Astrocyte (in vitro differentiated cells and primary cell): ENCODE results near the gene TOR1B. TPM values are rescaled to one million over a fixed set of nuclear protein-coding genes. Genes with fewer than 3 reads are reported as not detected.

ENCODE experiments used
- DNase-seq: peaks from one replicate; pipeline ENCODE4 v3.0.0-alpha.2; 2010; ENCODE audit warnings: low read depth
- FAIRE-seq: peaks from 2 replicates; lab custom pipeline; 2011; peaks lifted over from hg19 to GRCh38; lab: Jason Lieb, UNC
- H2AFZ ChIP-seq: 2 replicates; pipeline ENCODE4 v1.6.0; 2012; ENCODE audit warnings: low read depth, low read length, inconsistent platforms
- H3K27ac ChIP-seq: 2 replicates; pipeline ENCODE4 v1.5.1; 2011; ENCODE audit warnings: low read depth, low read length, inconsistent platforms
- H3K27me3 ChIP-seq: 2 replicates; pipeline ENCODE4 v1.6.0; 2011; ENCODE audit warnings: low read length, inconsistent platforms; ENCODE audit not compliant: insufficient read depth
- H3K36me3 ChIP-seq: 2 replicates; pipeline ENCODE4 v1.5.1; 2011; ENCODE audit warnings: low read length, inconsistent platforms; ENCODE audit not compliant: insufficient read depth
- H3K4me1 ChIP-seq: 2 replicates; pipeline ENCODE4 v1.5.1; 2011; ENCODE audit warnings: low read length, inconsistent platforms; ENCODE audit not compliant: insufficient read depth
- H3K4me2 ChIP-seq: 2 replicates; pipeline ENCODE4 v1.6.0; 2012; ENCODE audit warnings: low read length, inconsistent platforms
- H3K4me3 ChIP-seq: 2 replicates; pipeline ENCODE4 v1.5.1; 2011; ENCODE audit warnings: low read depth, mild to moderate bottlenecking, low read length, inconsistent platforms; ENCODE audit not compliant: insufficient read depth
- H3K79me2 ChIP-seq: 2 replicates; pipeline ENCODE4 v1.6.0; 2012; ENCODE audit warnings: mild to moderate bottlenecking, low read length, inconsistent platforms; ENCODE audit not compliant: insufficient read depth
- H3K9ac ChIP-seq: 2 replicates; pipeline ENCODE4 v1.6.0; 2012; ENCODE audit warnings: mild to moderate bottlenecking, low read length, inconsistent platforms
- H3K9me3 ChIP-seq: 2 replicates; pipeline ENCODE4 v1.5.1; 2012; ENCODE audit warnings: low read depth, mild to moderate bottlenecking, low read length, inconsistent platforms; ENCODE audit not compliant: insufficient read depth
- H4K20me1 ChIP-seq: 2 replicates; pipeline ENCODE4 v1.6.0; 2012; ENCODE audit warnings: low read length, inconsistent platforms; ENCODE audit not compliant: insufficient read depth
- H3K27ac Mint-ChIP-seq: one replicate; pipeline ENCODE4 v1.8.0; 2021; ENCODE audit warnings: mild to moderate bottlenecking, mixed read lengths; ENCODE audit not compliant: unreplicated experiment
- H3K27me3 Mint-ChIP-seq: one replicate; pipeline ENCODE4 v1.8.0; 2021; ENCODE audit warnings: low read depth, mixed read lengths; ENCODE audit not compliant: unreplicated experiment
- H3K36me3 Mint-ChIP-seq: one replicate; pipeline ENCODE4 v1.8.0; 2021; ENCODE audit warnings: low read depth, mixed read lengths; ENCODE audit not compliant: unreplicated experiment
- H3K4me1 Mint-ChIP-seq: one replicate; pipeline ENCODE4 v1.8.0; 2021; ENCODE audit warnings: low read depth, mixed read lengths; ENCODE audit not compliant: unreplicated experiment
- H3K4me3 Mint-ChIP-seq: one replicate; pipeline ENCODE4 v1.8.0; 2021; ENCODE audit warnings: mild to moderate bottlenecking, moderate library complexity, mixed read lengths; ENCODE audit not compliant: unreplicated experiment
- H3K9me3 Mint-ChIP-seq: one replicate; pipeline ENCODE4 v1.8.0; 2021; ENCODE audit warnings: mild to moderate bottlenecking, mixed read lengths; ENCODE audit not compliant: unreplicated experiment
- EZH2 ChIP-seq: IDR thresholded peaks from 2 replicates; pipeline ENCODE4 v1.6.1; 2012; ENCODE audit warnings: mild to moderate bottlenecking, low read length, inconsistent platforms; ENCODE audit not compliant: insufficient read depth
- total RNA-seq: library from RNA; stranded (reverse); gene quantifications from 2 replicates; pipeline ENCODE4 v1.2.1, GENCODE V29; 2021
- TF ChIP-seq, protein P1 (sequence below): IDR thresholded peaks from 2 replicates; pipeline ENCODE4 v1.5.1; 2011; ENCODE audit warnings: low read depth, mild to moderate bottlenecking, inconsistent platforms, low read length, moderate library complexity; ENCODE audit not compliant: insufficient read depth

TOR1B gene
- total RNA-seq, 1 donor from 2014 or later: 31.6 TPM

DNA sequence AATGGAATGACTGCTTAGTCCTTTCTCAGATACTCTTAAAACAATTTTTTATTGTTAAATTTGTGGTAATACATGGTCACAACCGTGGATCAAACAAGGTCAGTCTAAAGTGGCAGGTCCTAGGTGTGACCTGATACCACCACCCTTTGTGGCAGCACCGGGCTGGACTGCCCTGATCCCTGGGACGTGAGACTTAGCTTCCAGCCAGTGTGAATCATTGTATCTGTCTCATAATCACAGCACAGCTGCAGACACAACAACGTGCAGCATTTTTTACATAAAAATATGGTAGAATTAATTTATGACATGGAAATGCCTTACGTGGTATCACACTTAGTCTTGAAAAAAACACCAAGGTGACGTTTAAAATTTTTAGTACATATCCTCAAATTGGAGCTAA is 7.8 kb downstream of the TOR1B start:
- Histone ChIP-seq H3K9me3 (no peaks in the 10 kb centered on the region), H3K27me3 (no peaks in the 10 kb centered on the region), H3K36me3 (peaks cover 12% of the 10 kb centered on the region), H4K20me1 (peaks cover 35% of the 10 kb centered on the region), H3K4me3 (no peak overlapping the region), H3K27ac (no peak overlapping the region), H3K79me2 (peaks cover 13% of the 10 kb centered on the region), H2AFZ (no peak overlapping the region), H3K4me1 (no peaks in the 10 kb centered on the region), H3K4me2 (no peak overlapping the region), H3K9ac (no peak overlapping the region)
- FAIRE-seq (no peak), DNase-seq (no peak)
- Mint-ChIP-seq H3K27ac (peak overlapping the region; percentile 6), H3K4me1 (peaks cover 24% of the 10 kb centered on the region), H3K36me3 (peaks cover 30% of the 10 kb centered on the region), H3K27me3 (no peaks in the 10 kb centered on the region), H3K4me3 (no peak overlapping the region), H3K9me3 (no peaks in the 10 kb centered on the region)
- TF ChIP-seq, protein P1, sequence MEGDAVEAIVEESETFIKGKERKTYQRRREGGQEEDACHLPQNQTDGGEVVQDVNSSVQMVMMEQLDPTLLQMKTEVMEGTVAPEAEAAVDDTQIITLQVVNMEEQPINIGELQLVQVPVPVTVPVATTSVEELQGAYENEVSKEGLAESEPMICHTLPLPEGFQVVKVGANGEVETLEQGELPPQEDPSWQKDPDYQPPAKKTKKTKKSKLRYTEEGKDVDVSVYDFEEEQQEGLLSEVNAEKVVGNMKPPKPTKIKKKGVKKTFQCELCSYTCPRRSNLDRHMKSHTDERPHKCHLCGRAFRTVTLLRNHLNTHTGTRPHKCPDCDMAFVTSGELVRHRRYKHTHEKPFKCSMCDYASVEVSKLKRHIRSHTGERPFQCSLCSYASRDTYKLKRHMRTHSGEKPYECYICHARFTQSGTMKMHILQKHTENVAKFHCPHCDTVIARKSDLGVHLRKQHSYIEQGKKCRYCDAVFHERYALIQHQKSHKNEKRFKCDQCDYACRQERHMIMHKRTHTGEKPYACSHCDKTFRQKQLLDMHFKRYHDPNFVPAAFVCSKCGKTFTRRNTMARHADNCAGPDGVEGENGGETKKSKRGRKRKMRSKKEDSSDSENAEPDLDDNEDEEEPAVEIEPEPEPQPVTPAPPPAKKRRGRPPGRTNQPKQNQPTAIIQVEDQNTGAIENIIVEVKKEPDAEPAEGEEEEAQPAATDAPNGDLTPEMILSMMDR: no peak
- TF ChIP-seq EZH2: no peak

DNA sequence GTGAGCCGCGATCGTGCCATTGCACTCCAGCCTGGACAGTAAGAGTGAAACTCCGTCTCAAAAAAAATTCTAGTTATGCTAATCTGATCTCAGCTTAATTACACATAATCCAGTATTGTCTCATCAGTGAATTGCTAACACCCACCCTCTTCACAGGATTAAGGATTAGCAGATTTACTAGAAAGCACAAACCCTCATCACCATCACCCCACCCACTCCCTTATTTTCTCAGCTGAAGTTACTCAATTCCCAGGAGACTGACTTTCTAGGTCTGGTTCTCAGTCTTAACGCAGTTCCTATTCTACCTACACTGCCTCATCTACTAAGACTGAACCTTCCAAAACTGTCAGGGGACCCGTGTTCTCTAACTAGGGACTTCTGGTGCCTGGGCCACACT is 9.0 kb downstream of the TOR1B start:
- Mint-ChIP-seq H3K9me3 (no peaks in the 10 kb centered on the region), H3K27ac (no peak overlapping the region), H3K4me3 (no peak overlapping the region), H3K36me3 (peaks cover 34% of the 10 kb centered on the region), H3K27me3 (no peaks in the 10 kb centered on the region), H3K4me1 (peaks cover 22% of the 10 kb centered on the region)
- H3K4me1 ChIP-seq: no peaks in the 10 kb centered on the region
- H3K4me3 ChIP-seq: no peak overlapping the region
- H3K9ac ChIP-seq: no peak overlapping the region
- TF ChIP-seq, protein P1: no peak
- TF ChIP-seq EZH2: no peak
- no peak for FAIRE-seq
- no peaks in the 10 kb centered on the region for H3K27me3 ChIP-seq
- DNase-seq: no peak
- H3K27ac ChIP-seq: no peak overlapping the region
- H4K20me1 ChIP-seq: peaks cover 31% of the 10 kb centered on the region
- H3K4me2 ChIP-seq: no peak overlapping the region
- no peak overlapping the region for H2AFZ ChIP-seq
- H3K79me2 ChIP-seq: peaks cover 10% of the 10 kb centered on the region
- H3K9me3 ChIP-seq: no peaks in the 10 kb centered on the region
- H3K36me3 ChIP-seq: peaks cover 16% of the 10 kb centered on the region

DNA sequence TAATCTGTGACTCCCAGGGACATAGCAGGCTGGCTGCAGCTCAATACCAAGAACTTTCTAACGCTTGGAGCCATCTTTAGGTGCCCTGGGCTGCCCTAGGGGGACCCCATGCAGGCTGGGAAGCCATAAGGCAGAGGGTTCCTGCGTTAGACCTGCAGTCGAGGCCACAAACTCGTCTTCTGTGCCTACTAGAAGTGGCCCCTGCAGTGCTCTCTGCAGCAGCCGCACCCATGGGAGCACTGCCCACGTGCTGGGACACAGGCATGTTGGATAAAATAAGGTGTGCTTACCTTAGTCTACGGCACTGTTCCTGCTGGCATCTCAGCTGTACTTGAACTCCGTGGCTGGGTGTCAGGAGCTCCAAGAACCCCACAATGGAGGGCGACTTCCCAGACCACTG is 9.4 kb downstream of the TOR1B start:
- Histone ChIP-seq H3K79me2 (peaks cover 6% of the 10 kb centered on the region), H3K4me3 (no peak overlapping the region), H4K20me1 (peaks cover 27% of the 10 kb centered on the region), H3K36me3 (peaks cover 15% of the 10 kb centered on the region), H3K9me3 (no peaks in the 10 kb centered on the region), H3K9ac (no peak overlapping the region), H3K27ac (no peak overlapping the region), H3K4me1 (no peaks in the 10 kb centered on the region), H2AFZ (no peak overlapping the region), H3K4me2 (no peak overlapping the region), H3K27me3 (no peaks in the 10 kb centered on the region)
- no peak for DNase-seq
- no peak for FAIRE-seq
- Mint-ChIP-seq H3K4me1 (peaks cover 22% of the 10 kb centered on the region), H3K27ac (no peak overlapping the region), H3K9me3 (no peaks in the 10 kb centered on the region), H3K36me3 (peaks cover 33% of the 10 kb centered on the region), H3K4me3 (no peak overlapping the region), H3K27me3 (no peaks in the 10 kb centered on the region)
- TF ChIP-seq, protein P1: no peak
- no peak for TF ChIP-seq EZH2
